Measurements from ENCODE around the gene TRPV4.

DNA sequence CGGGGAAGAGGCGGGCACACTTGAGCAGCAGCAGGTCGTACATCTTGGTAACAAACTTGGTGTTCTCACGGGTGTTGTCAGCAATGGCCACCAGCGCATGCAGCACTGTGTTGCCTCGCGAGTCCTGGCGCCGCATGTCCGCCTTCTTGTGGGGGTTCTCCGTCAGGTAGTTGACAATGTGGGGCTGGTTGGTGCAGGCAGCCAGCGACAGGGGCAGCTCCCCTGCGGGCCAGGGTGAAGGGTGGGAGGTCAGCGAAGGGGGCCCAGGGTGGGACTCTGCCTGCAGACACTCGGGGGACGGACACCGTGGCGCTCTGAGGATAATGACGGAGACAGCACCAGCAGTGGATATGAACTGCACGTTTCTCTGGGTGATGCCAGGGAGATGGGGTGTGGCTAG, 34.5 kb downstream of the TRPV4 start:
- no peak for TF ChIP-seq GATA2 (IDR thresholded peaks at IDR 0.05; ENCODE audit: low read depth, low read length)
- TF ChIP-seq GATA3 (IDR thresholded peaks at IDR 0.05; ENCODE audit: low read depth, low read length), result no peak

All from SH-SY5Y (cell line).